ENCODE results near the gene MYO7B. TPM values are rescaled to one million over a fixed set of nuclear protein-coding genes. Genes with fewer than 3 reads are reported as not detected.

The MYO7B gene
- total and polyA plus RNA-seq, 9 of the 15 experiments (the other 6 are each of a cell fraction or from before 2014, with no cell fraction given): 0.08 TPM; not detected in 8

DNA sequence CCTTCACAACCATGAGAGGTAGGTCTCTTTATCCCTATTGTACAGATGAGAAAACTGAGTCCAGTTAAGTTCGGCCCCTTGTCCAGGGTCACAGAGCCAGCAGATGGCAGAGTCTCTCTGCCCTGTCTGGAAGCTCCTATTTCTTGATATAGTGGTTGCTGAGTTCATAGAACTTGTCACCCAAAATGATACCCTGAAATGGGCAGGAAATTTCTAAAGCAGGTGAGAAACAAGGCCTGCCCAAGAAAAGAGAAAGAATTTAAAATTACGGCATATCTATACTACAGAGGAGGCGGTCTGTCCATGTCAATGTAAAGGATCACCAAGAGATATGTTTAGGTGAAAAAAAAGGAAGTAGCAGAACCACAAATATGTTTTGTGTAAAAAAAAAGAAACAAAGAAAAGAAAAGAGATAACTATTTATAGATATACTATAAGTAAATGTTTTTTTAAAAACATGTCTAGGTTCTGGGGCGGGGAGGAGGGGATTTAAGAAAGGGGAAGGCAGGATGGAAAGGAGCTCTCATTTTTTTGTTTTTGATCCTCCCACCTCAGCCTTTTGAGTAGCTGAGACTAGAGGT, 39.8 kb downstream of the MYO7B start:
- no peaks in the 10 kb centered on the region for H3K9me3 ChIP-seq (replicated peaks; ENCODE audit: control insufficient read depth, insufficient read depth, low read depth, low read length)
- DNase-seq (ENCODE audit: extremely low read depth in 1 of 4, low spot score in 3 of 4): no peak
- H3K36me3 ChIP-seq (ENCODE audit: control insufficient read depth, insufficient read depth, low read length): no peaks in the 10 kb centered on the region
- peaks cover 62 to 83% of the 10 kb centered on the region in 2 experiments for H3K27me3 ChIP-seq (ENCODE audit: control insufficient read depth in 2 of 2, insufficient read depth in 2 of 2, low read length in 2 of 2)
- 0% methylated on average over 4 of the region's 4 CpGs for WGBS (ENCODE audit: insufficient coverage, low coverage, missing lambda C conversion rate)
- no peak overlapping the region for H2AFZ ChIP-seq (ENCODE audit: low read depth, low read length)
- POLR2A ChIA-PET: interaction anchor here (0.9 to 2.0 kb wide), 3 partner anchors 11 to 176 kb away, joined by 3 to 7 read pairs (median 3); partner anchors contain the start of gene IWS1
- FAIRE-seq: peak; percentile 26
- H3K79me2 ChIP-seq (ENCODE audit: control insufficient read depth, insufficient read depth, low read length): no peaks in the 10 kb centered on the region
- no peaks in the 10 kb centered on the region for H3K9me1 ChIP-seq (ENCODE audit: control insufficient read depth, insufficient read depth, low read length)
- intact Hi-C loops (cut with micrococcal nuclease): no loop called here
- H3K4me3 ChIP-seq: no peak overlapping the region
- BruUV-seq (replicated peaks): no TSS peak
- CTCF ChIA-PET (ENCODE audit: low intra/inter-chr PET ratio): no interaction called here
- no peak overlapping the region for H3K4me2 ChIP-seq (ENCODE audit: insufficient read depth, low read length)
- H3K9ac ChIP-seq (ENCODE audit: insufficient read depth in 1 of 2, low read depth in 2 of 2, low read length in 2 of 2): no peak overlapping the region
- in situ Hi-C loops (cut with MboI): no loop called here
- ATAC-seq: no peak
- peaks cover 5% of the 10 kb centered on the region for H4K20me1 ChIP-seq (replicated peaks; ENCODE audit: control insufficient read depth, insufficient read depth, low read length)
- peaks cover 0 to 11% of the 10 kb centered on the region in 2 experiments; a peak in 2 of 5 replicates for H3K4me1 ChIP-seq (replicated peaks in 1 of 2; ENCODE audit: control insufficient read depth in 2 of 2, insufficient read depth in 2 of 2, low read length in 2 of 2)
- H3K27ac ChIP-seq (ENCODE audit: extremely low read depth, low read depth, low read length): no peak overlapping the region
- TF ChIP-seq ZNF79 (CRISPR knock-in tag; IDR thresholded peaks at IDR 0.05; ENCODE audit: low read depth) (no peak), ZNF589 (CRISPR knock-in tag; IDR thresholded peaks at IDR 0.05; ENCODE audit: low read depth) (no peak), MBD2 (IDR thresholded peaks at IDR 0.05; ENCODE audit: borderline replicate concordance, low read depth) (no peak), ZNF584 (CRISPR knock-in tag; IDR thresholded peaks at IDR 0.05; ENCODE audit: low read depth) (no peak), DPF2 (IDR thresholded peaks at IDR 0.05) (no peak), TEAD2 (tag; IDR thresholded peaks at IDR 0.05) (no peak), EWSR1 (IDR thresholded peaks at IDR 0.05; ENCODE audit: borderline replicate concordance, low read depth, partially characterized antibody) (no peak), ZNF511 (CRISPR knock-in tag; IDR thresholded peaks at IDR 0.05) (no peak), PTRF (tag; IDR thresholded peaks at IDR 0.05) (no peak), EP400 (IDR thresholded peaks at IDR 0.05) (no peak), EP300 (IDR thresholded peaks at IDR 0.05; ENCODE audit: low read length) (no peak), ZNF24 (IDR thresholded peaks at IDR 0.05) (no peak), HDAC3 (IDR thresholded peaks at IDR 0.05; ENCODE audit: borderline replicate concordance, partially characterized antibody) (no peak), HDGF (IDR thresholded peaks at IDR 0.05) (no peak), HMG20B (CRISPR knock-in tag; IDR thresholded peaks at IDR 0.05) (no peak), ADNP (tag; IDR thresholded peaks at IDR 0.05) (peak; percentile 75; the same call in 1 of the 2 replicates), ZNF253 (CRISPR knock-in tag; conservative IDR thresholded peaks at IDR 0.05) (no peak)
- TF ChIP-seq, protein P1, sequence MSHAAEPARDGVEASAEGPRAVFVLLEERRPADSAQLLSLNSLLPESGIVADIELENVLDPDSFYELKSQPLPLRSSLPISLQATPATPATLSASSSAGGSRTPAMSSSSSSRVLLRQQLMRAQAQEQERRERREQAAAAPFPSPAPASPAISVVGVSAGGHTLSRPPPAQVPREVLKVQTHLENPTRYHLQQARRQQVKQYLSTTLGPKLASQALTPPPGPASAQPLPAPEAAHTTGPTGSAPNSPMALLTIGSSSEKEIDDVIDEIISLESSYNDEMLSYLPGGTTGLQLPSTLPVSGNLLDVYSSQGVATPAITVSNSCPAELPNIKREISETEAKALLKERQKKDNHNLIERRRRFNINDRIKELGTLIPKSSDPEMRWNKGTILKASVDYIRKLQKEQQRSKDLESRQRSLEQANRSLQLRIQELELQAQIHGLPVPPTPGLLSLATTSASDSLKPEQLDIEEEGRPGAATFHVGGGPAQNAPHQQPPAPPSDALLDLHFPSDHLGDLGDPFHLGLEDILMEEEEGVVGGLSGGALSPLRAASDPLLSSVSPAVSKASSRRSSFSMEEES (CRISPR knock-in tag; IDR thresholded peaks at IDR 0.05): no peak
- TF ChIP-seq, protein P2, sequence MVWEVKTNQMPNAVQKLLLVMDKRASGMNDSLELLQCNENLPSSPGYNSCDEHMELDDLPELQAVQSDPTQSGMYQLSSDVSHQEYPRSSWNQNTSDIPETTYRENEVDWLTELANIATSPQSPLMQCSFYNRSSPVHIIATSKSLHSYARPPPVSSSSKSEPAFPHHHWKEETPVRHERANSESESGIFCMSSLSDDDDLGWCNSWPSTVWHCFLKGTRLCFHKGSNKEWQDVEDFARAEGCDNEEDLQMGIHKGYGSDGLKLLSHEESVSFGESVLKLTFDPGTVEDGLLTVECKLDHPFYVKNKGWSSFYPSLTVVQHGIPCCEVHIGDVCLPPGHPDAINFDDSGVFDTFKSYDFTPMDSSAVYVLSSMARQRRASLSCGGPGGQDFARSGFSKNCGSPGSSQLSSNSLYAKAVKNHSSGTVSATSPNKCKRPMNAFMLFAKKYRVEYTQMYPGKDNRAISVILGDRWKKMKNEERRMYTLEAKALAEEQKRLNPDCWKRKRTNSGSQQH (CRISPR knock-in tag; IDR thresholded peaks at IDR 0.05): no peak

All from K562 (cell line).